HepG2 (cell line): ENCODE measurements around the gene ACAT1.

Experiments used
- EP300 ChIP-seq, 3 experiments: sonication (generic) in 1 of 3; formaldehyde crosslinking in 1 of 3; IDR thresholded peaks; 2 replicates each; pipeline versions ENCODE4 v1.5.1 to v1.6.1; 2011 to 2020; ENCODE audit warnings: low read depth in 2 of 3, low read length in 2 of 3, borderline replicate concordance in 1 of 3, improper control_type of control experiment in 1 of 3, mild to moderate bottlenecking in 1 of 3, missing genetic modification reagents in 1 of 3, moderate library complexity in 1 of 3
- KDM1A ChIP-seq: IDR thresholded peaks from 2 replicates; pipeline ENCODE4 v1.6.1; 2016; ENCODE audit warnings: missing compliant biosample characterization
- NFE2L2 ChIP-seq: fragments of 150-350 bp; IDR thresholded peaks from 2 replicates; pipeline ENCODE4 v1.6.1; 2014; ENCODE audit warnings: low read length
- ZNF460 ChIP-seq: sonication (generic); formaldehyde crosslinking; IDR thresholded peaks from 2 replicates; pipeline ENCODE4 v1.5.1; 2020; ENCODE audit warnings: missing genetic modification reagents, mild to moderate bottlenecking, borderline replicate concordance
- ZNF556 ChIP-seq: sonication (generic); formaldehyde crosslinking; IDR thresholded peaks from 2 replicates; pipeline ENCODE4 v1.4.0; 2020; ENCODE audit warnings: mild to moderate bottlenecking, missing genetic modification reagents, borderline replicate concordance
- TF ChIP-seq, protein P1 (sequence below): sonication (generic); formaldehyde crosslinking; IDR thresholded peaks from 2 replicates; pipeline ENCODE4 v1.9.0; 2021; ENCODE audit warnings: mild to moderate bottlenecking, missing genetic modification reagents
- TF ChIP-seq, protein P2 (sequence below): sonication (generic); formaldehyde crosslinking; IDR thresholded peaks from 2 replicates; pipeline ENCODE4 v1.5.1; 2020; ENCODE audit warnings: mild to moderate bottlenecking, missing genetic modification reagents

DNA sequence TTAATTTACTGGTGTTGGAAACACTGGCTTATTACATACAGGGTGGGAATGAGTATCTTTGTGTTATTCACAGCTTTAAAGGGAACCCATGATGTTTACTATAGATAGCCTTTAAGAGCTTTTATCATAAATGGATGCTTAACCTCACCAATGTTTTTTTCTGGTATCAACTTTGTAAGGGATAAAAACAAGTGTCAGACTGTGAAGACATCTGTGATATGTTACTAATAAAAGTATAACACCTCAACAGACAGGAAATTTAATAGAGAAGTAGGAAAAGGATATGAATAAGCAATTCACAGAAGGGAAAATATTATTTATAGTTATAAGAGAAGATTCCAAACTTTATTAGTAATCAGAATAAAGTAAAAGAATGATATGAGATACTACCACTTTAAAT, 46.3 kb downstream of the ACAT1 start:
- TF ChIP-seq, protein P1, sequence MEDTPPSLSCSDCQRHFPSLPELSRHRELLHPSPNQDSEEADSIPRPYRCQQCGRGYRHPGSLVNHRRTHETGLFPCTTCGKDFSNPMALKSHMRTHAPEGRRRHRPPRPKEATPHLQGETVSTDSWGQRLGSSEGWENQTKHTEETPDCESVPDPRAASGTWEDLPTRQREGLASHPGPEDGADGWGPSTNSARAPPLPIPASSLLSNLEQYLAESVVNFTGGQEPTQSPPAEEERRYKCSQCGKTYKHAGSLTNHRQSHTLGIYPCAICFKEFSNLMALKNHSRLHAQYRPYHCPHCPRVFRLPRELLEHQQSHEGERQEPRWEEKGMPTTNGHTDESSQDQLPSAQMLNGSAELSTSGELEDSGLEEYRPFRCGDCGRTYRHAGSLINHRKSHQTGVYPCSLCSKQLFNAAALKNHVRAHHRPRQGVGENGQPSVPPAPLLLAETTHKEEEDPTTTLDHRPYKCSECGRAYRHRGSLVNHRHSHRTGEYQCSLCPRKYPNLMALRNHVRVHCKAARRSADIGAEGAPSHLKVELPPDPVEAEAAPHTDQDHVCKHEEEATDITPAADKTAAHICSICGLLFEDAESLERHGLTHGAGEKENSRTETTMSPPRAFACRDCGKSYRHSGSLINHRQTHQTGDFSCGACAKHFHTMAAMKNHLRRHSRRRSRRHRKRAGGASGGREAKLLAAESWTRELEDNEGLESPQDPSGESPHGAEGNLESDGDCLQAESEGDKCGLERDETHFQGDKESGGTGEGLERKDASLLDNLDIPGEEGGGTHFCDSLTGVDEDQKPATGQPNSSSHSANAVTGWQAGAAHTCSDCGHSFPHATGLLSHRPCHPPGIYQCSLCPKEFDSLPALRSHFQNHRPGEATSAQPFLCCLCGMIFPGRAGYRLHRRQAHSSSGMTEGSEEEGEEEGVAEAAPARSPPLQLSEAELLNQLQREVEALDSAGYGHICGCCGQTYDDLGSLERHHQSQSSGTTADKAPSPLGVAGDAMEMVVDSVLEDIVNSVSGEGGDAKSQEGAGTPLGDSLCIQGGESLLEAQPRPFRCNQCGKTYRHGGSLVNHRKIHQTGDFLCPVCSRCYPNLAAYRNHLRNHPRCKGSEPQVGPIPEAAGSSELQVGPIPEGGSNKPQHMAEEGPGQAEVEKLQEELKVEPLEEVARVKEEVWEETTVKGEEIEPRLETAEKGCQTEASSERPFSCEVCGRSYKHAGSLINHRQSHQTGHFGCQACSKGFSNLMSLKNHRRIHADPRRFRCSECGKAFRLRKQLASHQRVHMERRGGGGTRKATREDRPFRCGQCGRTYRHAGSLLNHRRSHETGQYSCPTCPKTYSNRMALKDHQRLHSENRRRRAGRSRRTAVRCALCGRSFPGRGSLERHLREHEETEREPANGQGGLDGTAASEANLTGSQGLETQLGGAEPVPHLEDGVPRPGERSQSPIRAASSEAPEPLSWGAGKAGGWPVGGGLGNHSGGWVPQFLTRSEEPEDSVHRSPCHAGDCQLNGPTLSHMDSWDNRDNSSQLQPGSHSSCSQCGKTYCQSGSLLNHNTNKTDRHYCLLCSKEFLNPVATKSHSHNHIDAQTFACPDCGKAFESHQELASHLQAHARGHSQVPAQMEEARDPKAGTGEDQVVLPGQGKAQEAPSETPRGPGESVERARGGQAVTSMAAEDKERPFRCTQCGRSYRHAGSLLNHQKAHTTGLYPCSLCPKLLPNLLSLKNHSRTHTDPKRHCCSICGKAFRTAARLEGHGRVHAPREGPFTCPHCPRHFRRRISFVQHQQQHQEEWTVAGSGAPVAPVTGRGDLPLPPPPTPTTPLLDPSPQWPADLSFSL (CRISPR knock-in tag): no peak
- TF ChIP-seq ZNF556 (CRISPR knock-in tag): no peak
- TF ChIP-seq ZNF460 (CRISPR knock-in tag): no peak
- no peak for TF ChIP-seq EP300 (IDR thresholded peaks at IDR 0.05; ENCODE audit: low read depth in 2 of 2, low read length in 2 of 2)
- TF ChIP-seq EP300 (CRISPR knock-in tag; IDR thresholded peaks at IDR 0.05; ENCODE audit: borderline replicate concordance): no peak
- no peak for TF ChIP-seq NFE2L2
- TF ChIP-seq KDM1A (CRISPR knock-in tag): no peak
- TF ChIP-seq, protein P2, sequence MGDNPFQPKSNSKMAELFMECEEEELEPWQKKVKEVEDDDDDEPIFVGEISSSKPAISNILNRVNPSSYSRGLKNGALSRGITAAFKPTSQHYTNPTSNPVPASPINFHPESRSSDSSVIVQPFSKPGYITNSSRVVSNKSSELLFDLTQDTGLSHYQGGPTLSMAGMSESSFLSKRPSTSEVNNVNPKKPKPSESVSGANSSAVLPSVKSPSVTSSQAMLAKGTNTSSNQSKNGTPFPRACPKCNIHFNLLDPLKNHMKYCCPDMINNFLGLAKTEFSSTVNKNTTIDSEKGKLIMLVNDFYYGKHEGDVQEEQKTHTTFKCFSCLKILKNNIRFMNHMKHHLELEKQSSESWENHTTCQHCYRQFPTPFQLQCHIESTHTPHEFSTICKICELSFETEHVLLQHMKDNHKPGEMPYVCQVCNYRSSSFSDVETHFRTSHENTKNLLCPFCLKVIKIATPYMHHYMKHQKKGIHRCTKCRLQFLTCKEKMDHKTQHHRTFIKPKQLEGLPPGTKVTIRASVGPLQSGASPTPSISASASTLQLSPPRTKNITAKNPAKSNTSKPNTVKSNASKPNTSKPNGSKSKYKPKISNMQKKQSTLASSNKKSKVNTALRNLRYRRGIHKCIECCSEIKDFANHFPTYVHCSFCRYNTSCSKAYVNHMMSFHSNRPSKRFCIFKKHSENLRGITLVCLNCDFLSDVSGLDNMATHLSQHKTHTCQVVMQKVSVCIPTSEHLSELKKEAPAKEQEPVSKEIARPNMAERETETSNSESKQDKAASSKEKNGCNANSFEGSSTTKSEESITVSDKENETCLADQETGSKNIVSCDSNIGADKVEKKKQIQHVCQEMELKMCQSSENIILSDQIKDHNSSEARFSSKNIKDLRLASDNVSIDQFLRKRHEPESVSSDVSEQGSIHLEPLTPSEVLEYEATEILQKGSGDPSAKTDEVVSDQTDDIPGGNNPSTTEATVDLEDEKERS (CRISPR knock-in tag): no peak
